GM23248 (cell line): ENCODE results near the gene COG5.

Source experiments
- EZH2 ChIP-seq: fragments of 200-600 bp; sonication (generic); IDR thresholded peaks from 2 replicates; pipeline ENCODE4 v1.6.1; 2018; ENCODE audit warnings: antibody characterized with exemption, mild to moderate bottlenecking; ENCODE audit not compliant: insufficient read depth, poor library complexity, severe bottlenecking
- EZH2phosphoT487 ChIP-seq: fragments of 200-600 bp; sonication (generic); IDR thresholded peaks from 2 replicates; pipeline ENCODE4 v1.6.1; 2018; ENCODE audit warnings: antibody characterized with exemption, moderate library complexity, mild to moderate bottlenecking, low read depth; ENCODE audit not compliant: insufficient read depth

- TF ChIP-seq EZH2 (no peak), EZH2phosphoT487 (no peak)
Measured at GRCh38 chr7:107597953-107598352, 34.2 kb upstream of the COG5 start.
